ENCODE data around the gene HPS3. TPM values are rescaled to one million over a fixed set of nuclear protein-coding genes. Genes with fewer than 3 reads are reported as not detected.

Gene HPS3
- total and polyA plus RNA-seq, 8 donors = 4.0 to 18.1 (median 7.9) TPM

DNA sequence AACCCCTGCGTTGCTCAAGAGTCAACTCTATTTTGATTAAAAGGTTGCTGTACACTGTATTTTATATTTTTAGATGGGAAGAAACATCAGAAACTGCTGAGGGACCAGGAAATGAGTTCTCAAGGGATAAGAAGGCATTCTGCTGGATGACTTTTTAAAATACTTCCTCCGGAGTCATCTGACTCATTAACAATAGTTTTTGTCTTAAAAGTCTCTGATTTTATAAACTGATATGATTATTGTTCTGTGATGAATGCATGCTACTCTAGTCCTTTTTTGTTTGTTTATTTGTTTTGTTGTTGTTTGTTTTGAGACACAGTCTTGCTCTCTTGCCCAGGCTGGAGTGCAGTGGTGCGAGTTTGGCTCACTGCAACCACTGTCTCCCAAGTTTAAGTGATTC is 25.0 kb upstream of the HPS3 start:
- WGBS, 2 donors = 86 to 90% methylated on average over 3 of the region's 3 CpGs
- no peak for FAIRE-seq

DNA sequence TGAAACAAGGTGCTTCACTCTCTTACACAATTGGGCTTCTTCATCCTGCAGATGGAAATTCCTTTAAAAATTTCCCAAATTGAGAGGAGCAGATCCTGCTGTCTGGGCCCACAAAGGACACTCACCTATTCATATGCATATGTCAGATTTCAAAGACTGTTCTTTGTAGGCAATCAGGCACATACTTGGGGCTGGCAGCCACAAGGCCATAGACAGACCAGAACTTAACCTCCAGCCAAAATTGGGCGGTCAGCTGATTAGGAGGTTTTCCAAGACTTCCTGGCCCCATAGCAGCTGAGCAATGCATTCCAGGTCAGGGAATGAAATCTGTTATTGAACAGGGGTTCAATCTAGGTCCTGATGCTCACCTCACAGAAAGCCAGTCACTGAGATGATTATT is 15.0 kb upstream of the HPS3 start:
- H3K4me3 ChIP-seq = no peak overlapping the region
- intact Hi-C loops (cut with DNase I) = loop anchor here in 1 of 3 donors (10.0 kb wide), 1 partner anchor 160 kb away; no protein-coding TSS in a partner anchor
- FAIRE-seq (no peak), ATAC-seq (no peak), DNase-seq (no peak)
- TF ChIP-seq, protein P1, sequence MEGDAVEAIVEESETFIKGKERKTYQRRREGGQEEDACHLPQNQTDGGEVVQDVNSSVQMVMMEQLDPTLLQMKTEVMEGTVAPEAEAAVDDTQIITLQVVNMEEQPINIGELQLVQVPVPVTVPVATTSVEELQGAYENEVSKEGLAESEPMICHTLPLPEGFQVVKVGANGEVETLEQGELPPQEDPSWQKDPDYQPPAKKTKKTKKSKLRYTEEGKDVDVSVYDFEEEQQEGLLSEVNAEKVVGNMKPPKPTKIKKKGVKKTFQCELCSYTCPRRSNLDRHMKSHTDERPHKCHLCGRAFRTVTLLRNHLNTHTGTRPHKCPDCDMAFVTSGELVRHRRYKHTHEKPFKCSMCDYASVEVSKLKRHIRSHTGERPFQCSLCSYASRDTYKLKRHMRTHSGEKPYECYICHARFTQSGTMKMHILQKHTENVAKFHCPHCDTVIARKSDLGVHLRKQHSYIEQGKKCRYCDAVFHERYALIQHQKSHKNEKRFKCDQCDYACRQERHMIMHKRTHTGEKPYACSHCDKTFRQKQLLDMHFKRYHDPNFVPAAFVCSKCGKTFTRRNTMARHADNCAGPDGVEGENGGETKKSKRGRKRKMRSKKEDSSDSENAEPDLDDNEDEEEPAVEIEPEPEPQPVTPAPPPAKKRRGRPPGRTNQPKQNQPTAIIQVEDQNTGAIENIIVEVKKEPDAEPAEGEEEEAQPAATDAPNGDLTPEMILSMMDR (IDR thresholded peaks at IDR 0.05) = no peak
- no peak overlapping the region for H3K27ac ChIP-seq
- H3K27me3 ChIP-seq = no peaks in the 10 kb centered on the region
- no peaks in the 10 kb centered on the region for H3K36me3 ChIP-seq
- H3K9me3 ChIP-seq = no peaks in the 10 kb centered on the region
- WGBS, 2 donors = 56 to 69% methylated on average over 1 of the region's 1 CpG
- no peaks in the 10 kb centered on the region for H3K4me1 ChIP-seq

More for the DNA sequence above, 25.0 kb upstream of the HPS3 start:
- H3K27ac ChIP-seq = no peak overlapping the region
- DNase-seq (no peak), ATAC-seq (no peak)
- intact Hi-C loops (cut with DNase I) = no loop called here
- H3K27me3 ChIP-seq = no peaks in the 10 kb centered on the region
- no peak overlapping the region for H3K4me3 ChIP-seq
- TF ChIP-seq, protein P1 (IDR thresholded peaks at IDR 0.05) = no peak
- H3K4me1 ChIP-seq = no peaks in the 10 kb centered on the region
- H3K36me3 ChIP-seq = no peaks in the 10 kb centered on the region
- no peaks in the 10 kb centered on the region for H3K9me3 ChIP-seq

DNA sequence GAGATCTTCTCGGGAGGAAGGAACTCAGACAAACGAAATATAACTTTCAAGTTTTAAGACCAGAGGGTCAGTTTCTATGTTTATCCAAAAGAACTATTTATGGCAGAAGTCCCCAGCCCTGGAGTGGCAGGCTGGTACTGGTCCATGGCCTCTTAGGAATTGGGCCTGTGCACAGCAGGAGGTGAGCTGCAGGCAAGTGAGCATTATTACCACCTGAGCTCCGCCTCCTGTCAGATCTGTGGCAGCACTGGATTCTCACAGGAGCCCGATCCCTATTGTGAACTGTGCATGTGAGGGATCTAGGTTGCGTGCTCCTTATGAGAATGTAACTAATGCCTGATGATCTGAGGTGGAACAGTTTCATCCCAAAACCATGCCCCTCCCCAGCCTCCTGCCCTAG is 14.3 kb upstream of the HPS3 start:
- Histone ChIP-seq H3K36me3 (no peaks in the 10 kb centered on the region), H3K4me3 (no peak overlapping the region), H3K27ac (no peak overlapping the region), H3K4me1 (no peaks in the 10 kb centered on the region), H3K9me3 (no peaks in the 10 kb centered on the region), H3K27me3 (no peaks in the 10 kb centered on the region)
- intact Hi-C loops (cut with DNase I) = loop anchor here in 2 of 3 donors (5.0 to 10.0 kb wide), 2 partner anchors 160 to 162 kb away; no protein-coding TSS in a partner anchor
- no peak for DNase-seq
- WGBS, 2 donors = 85% methylated on average over 5 of the region's 5 CpGs
- no peak for FAIRE-seq
- no peak for ATAC-seq
- TF ChIP-seq, protein P1 (IDR thresholded peaks at IDR 0.05) = no peak

DNA sequence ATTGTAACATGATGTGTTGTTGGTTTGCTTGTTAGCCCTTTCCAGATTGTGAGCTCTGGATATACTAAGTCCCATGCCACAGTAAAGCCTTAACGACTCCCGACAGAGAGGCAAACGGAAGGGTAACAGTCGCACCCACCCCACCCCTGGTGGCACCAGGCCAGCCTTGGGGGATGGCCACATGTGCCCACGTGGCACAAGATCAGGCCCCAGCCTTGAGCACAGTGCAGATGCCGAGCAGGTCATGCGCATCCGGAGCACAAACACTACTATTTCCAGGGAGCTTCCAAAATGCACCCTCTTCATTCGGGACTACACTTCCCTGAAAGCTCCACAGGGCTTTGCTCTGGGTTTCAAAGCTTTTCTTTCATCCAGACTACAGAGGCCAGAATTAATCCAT is 10.7 kb upstream of the HPS3 start:
- Histone ChIP-seq H3K36me3 (no peaks in the 10 kb centered on the region), H3K27ac (no peak overlapping the region), H3K27me3 (no peaks in the 10 kb centered on the region), H3K4me1 (no peaks in the 10 kb centered on the region), H3K9me3 (no peaks in the 10 kb centered on the region), H3K4me3 (no peak overlapping the region)
- no peak for FAIRE-seq
- WGBS, 2 donors = 82 to 83% methylated on average over 9 of the region's 9 CpGs
- no peak for ATAC-seq
- intact Hi-C loops (cut with DNase I) = loop anchor here in 2 of 3 donors (2.0 to 10.0 kb wide), 3 partner anchors 154 to 164 kb away; no protein-coding TSS in a partner anchor
- TF ChIP-seq, protein P1 (IDR thresholded peaks at IDR 0.05) = no peak
- no peak for DNase-seq

DNA sequence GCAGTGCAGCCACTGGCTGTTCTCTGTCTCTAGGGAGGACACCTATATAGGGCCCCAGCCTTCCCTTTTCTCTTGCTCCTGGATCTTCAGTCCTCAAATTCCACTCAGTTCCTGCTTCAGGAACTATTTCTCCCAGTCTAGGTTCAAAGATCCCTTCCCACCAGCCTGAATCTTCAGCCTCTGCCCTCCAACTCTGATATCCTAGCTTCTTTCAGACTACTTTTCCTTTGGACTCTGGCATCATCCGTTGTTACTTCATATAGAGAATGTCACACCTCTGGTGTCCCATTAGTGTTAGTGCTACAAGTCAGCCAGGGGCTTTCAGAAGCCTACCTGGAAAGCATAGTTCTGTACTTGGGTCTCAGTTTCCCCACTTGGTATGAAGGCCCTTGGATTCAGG is 10.0 kb upstream of the HPS3 start:
- no peak overlapping the region for H3K27ac ChIP-seq
- WGBS, 2 donors = 70 to 81% methylated on average over 1 of the region's 1 CpG
- DNase-seq (no peak), ATAC-seq (no peak), FAIRE-seq (no peak)
- no peak overlapping the region for H3K4me3 ChIP-seq
- no peaks in the 10 kb centered on the region for H3K4me1 ChIP-seq
- intact Hi-C loops (cut with DNase I) = loop anchor here in 2 of 3 donors (2.0 to 10.0 kb wide), 3 partner anchors 153 to 165 kb away; no protein-coding TSS in a partner anchor
- TF ChIP-seq, protein P1 (IDR thresholded peaks at IDR 0.05) = no peak
- H3K36me3 ChIP-seq = no peaks in the 10 kb centered on the region
- H3K9me3 ChIP-seq = no peaks in the 10 kb centered on the region
- H3K27me3 ChIP-seq = no peaks in the 10 kb centered on the region

All from pancreas (tissue), 10 donors.